ENCODE measurements around the gene INO80B. TPM values are rescaled to one million over a fixed set of nuclear protein-coding genes. Genes with fewer than 3 reads are reported as not detected.

INO80B gene
- total RNA-seq, 1 donor from 2014 or later = 24.3 TPM

- peak overlapping the region; percentile 84 for H3K27ac Mint-ChIP-seq (ENCODE audit: unreplicated experiment)
- no peak for DNase-seq (ENCODE audit: low spot score)
- no peaks in the 10 kb centered on the region for H3K9me3 Mint-ChIP-seq (ENCODE audit: low read depth)
- H3K36me3 Mint-ChIP-seq (ENCODE audit: low read depth) = peaks cover 14% of the 10 kb centered on the region
- TF ChIP-seq CTCF (IDR thresholded peaks at IDR 0.05) = no peak
- H3K4me3 Mint-ChIP-seq (ENCODE audit: unreplicated experiment) = peak overlapping the region; percentile 71
- peaks cover 10% of the 10 kb centered on the region for H3K27me3 Mint-ChIP-seq (ENCODE audit: low read depth)
- H3K4me1 Mint-ChIP-seq (ENCODE audit: low read depth) = peaks cover 60% of the 10 kb centered on the region
These were observed 49.7 kb downstream of the INO80B start for GRCh38 chr2:74504591-74504990.

- Mint-ChIP-seq H3K27ac (ENCODE audit: unreplicated experiment) (peak overlapping the region; percentile 8), H3K27me3 (ENCODE audit: low read depth) (peaks cover 15% of the 10 kb centered on the region), H3K36me3 (ENCODE audit: low read depth) (peaks cover 14% of the 10 kb centered on the region), H3K4me3 (ENCODE audit: unreplicated experiment) (peak overlapping the region; percentile 100), H3K4me1 (ENCODE audit: low read depth) (peaks cover 60% of the 10 kb centered on the region), H3K9me3 (ENCODE audit: low read depth) (no peaks in the 10 kb centered on the region)
- no peak for TF ChIP-seq CTCF (IDR thresholded peaks at IDR 0.05)
- DNase-seq (ENCODE audit: low spot score) = no peak
These were observed 50.8 kb downstream of the INO80B start for GRCh38 chr2:74505448-74506246.

- H3K27me3 Mint-ChIP-seq (ENCODE audit: low read depth) = peaks cover 28% of the 10 kb centered on the region
- peak; percentile 72 for TF ChIP-seq CTCF (IDR thresholded peaks at IDR 0.05)
- H3K27ac Mint-ChIP-seq (ENCODE audit: unreplicated experiment) = peak within 1 kb of the TSS; percentile 100
- H3K4me1 Mint-ChIP-seq (ENCODE audit: low read depth) = peaks cover 52% of the 10 kb centered on the region
- no peak for DNase-seq (ENCODE audit: low spot score)
- no peaks in the 10 kb centered on the region for H3K9me3 Mint-ChIP-seq (ENCODE audit: low read depth)
- H3K36me3 Mint-ChIP-seq (ENCODE audit: low read depth) = peaks cover 14% of the 10 kb centered on the region
- H3K4me3 Mint-ChIP-seq (ENCODE audit: unreplicated experiment) = peak within 1 kb of the TSS; percentile 100
These were observed 52.4 kb downstream of the INO80B start, which contains the start of gene PCGF1 for GRCh38 chr2:74507145-74507925. Gene PCGF1 (minus strand): TSS chr2:74507695. CDS start chr2:74507668, 27 bp downstream.

Other genes starting within 250 kb of the INO80B start
- gene SLC4A5, start 111.7 kb upstream of the INO80B start, total RNA-seq = 0.65 to 2.2 TPM (median 1.2 TPM) in 3 replicates
- 157 to 167 TPM (median 161 TPM) in 3 replicates for gene DCTN1, start 74.8 kb upstream of the INO80B start, total RNA-seq
- gene C2orf81, start 33.5 kb upstream of the INO80B start, total RNA-seq = 1.3 to 3.4 TPM (median 1.5 TPM) in 3 replicates
- 10.4 to 11.2 TPM (median 11.0 TPM) in 3 replicates for gene WDR54, start 33.4 kb upstream of the INO80B start, total RNA-seq
- gene RTKN, start 13.2 kb upstream of the INO80B start, total RNA-seq = 18.3 to 32.4 TPM (median 20.4 TPM) in 3 replicates
- 56.1 to 93.0 TPM (median 62.4 TPM) in 3 replicates for gene WBP1, start 3.4 kb downstream of the INO80B start, total RNA-seq
- 62.6 to 79.0 TPM (median 67.1 TPM) in 3 replicates for gene MOGS, start 10.3 kb downstream of the INO80B start, total RNA-seq
- 39.9 to 59.8 TPM (median 49.5 TPM) in 3 replicates for gene MRPL53, start 17.6 kb downstream of the INO80B start, total RNA-seq
- gene CCDC142, start 27.9 kb downstream of the INO80B start, total RNA-seq = 12.7 to 21.9 TPM (median 13.3 TPM) in 3 replicates
- gene TTC31, start 28.0 kb downstream of the INO80B start, total RNA-seq = 17.4 to 25.4 TPM (median 18.1 TPM) in 3 replicates
- 0.90 to 2.3 TPM (median 1.3 TPM) in 3 replicates for gene LBX2, start 44.5 kb downstream of the INO80B start, total RNA-seq
- 26.1 to 30.7 TPM (median 30.0 TPM) in 3 replicates for gene PCGF1, start 52.6 kb downstream of the INO80B start, total RNA-seq
- 0.10 TPM in 1 of 3 replicates, not detected in the others for gene TLX2, start 59.4 kb downstream of the INO80B start, total RNA-seq
- 0.34 TPM in 1 of 3 replicates, not detected in the others for gene DQX1, start 71.1 kb downstream of the INO80B start, total RNA-seq
- gene AUP1, start 74.6 kb downstream of the INO80B start, total RNA-seq = 76.8 to 94.3 TPM (median 79.8 TPM) in 3 replicates
- 23.8 to 31.2 TPM (median 24.2 TPM) in 3 replicates for gene HTRA2, start 74.8 kb downstream of the INO80B start, total RNA-seq
- gene LOXL3, start 98.9 kb downstream of the INO80B start, total RNA-seq = 107 to 112 TPM (median 109 TPM) in 3 replicates
- 33.6 to 46.0 TPM (median 44.4 TPM) in 3 replicates for gene DOK1, start 99.6 kb downstream of the INO80B start, total RNA-seq
- 0.35 TPM in 1 of 3 replicates, not detected in the others for gene M1AP, start 193.2 kb downstream of the INO80B start, total RNA-seq
- gene SEMA4F, start 199.2 kb downstream of the INO80B start, total RNA-seq = 14.7 to 17.4 TPM (median 16.7 TPM) in 3 replicates

All from chondrocyte (in vitro differentiated cells).